ENCODE measurements around the gene SMC1B.
"Not testable (repeated sequence)": the region's sequence is repeated elsewhere in the genome, so short reads cannot be mapped to it uniquely, and the experiment has no call there.

SMC1B gene

GRCh38 chr22:45445031-45445710 is 31.8 kb upstream of the SMC1B start:
- FAIRE-seq: no peak

- FAIRE-seq: no peak
These were observed 30.8 kb upstream of the SMC1B start for GRCh38 chr22:45444168-45444567.

- no peak for FAIRE-seq
These were observed 28.7 kb upstream of the SMC1B start for GRCh38 chr22:45442116-45442515.

- FAIRE-seq: peak; percentile 37
These were observed 27.7 kb upstream of the SMC1B start for GRCh38 chr22:45441138-45441537.

- FAIRE-seq: not testable (repeated sequence)
These were observed 27.3 kb upstream of the SMC1B start for GRCh38 chr22:45440688-45441087.

GRCh38 chr22:45438336-45438735 is 24.9 kb upstream of the SMC1B start:
- FAIRE-seq: no peak

GRCh38 chr22:45436871-45437517 is 23.6 kb upstream of the SMC1B start:
- not testable (repeated sequence) for FAIRE-seq

GRCh38 chr22:45435544-45436139 is 22.2 kb upstream of the SMC1B start:
- FAIRE-seq: peak; percentile 90

- FAIRE-seq: no peak
These were observed 21.6 kb upstream of the SMC1B start for GRCh38 chr22:45434981-45435380.

- no peak for FAIRE-seq
These were observed 17.5 kb upstream of the SMC1B start for GRCh38 chr22:45430871-45431270.

GRCh38 chr22:45429981-45430775 is 16.8 kb upstream of the SMC1B start:
- no peak for FAIRE-seq

GRCh38 chr22:45429424-45429823 is 16.0 kb upstream of the SMC1B start:
- FAIRE-seq: no peak

GRCh38 chr22:45428391-45429385 is 15.3 kb upstream of the SMC1B start:
- no peak for FAIRE-seq

GRCh38 chr22:45427114-45427513 is 13.7 kb upstream of the SMC1B start:
- no peak for FAIRE-seq

GRCh38 chr22:45426387-45426786 is 13.0 kb upstream of the SMC1B start:
- no peak for FAIRE-seq

GRCh38 chr22:45425531-45426265 is 12.3 kb upstream of the SMC1B start:
- FAIRE-seq: no peak

GRCh38 chr22:45425101-45425500 is 11.7 kb upstream of the SMC1B start:
- FAIRE-seq: no peak

- no peak for FAIRE-seq
These were observed 10.9 kb upstream of the SMC1B start for GRCh38 chr22:45424241-45424731.

GRCh38 chr22:45423524-45423923 is 10.1 kb upstream of the SMC1B start:
- no peak for FAIRE-seq

- no peak for FAIRE-seq
These were observed 9.0 kb upstream of the SMC1B start for GRCh38 chr22:45422237-45422983.

All from endometrium (tissue), 2 donors.